ENCODE results near the gene CDH23. TPM values are rescaled to one million over a fixed set of nuclear protein-coding genes. Genes with fewer than 3 reads are reported as not detected.

CDH23 gene
- polyA plus RNA-seq, 4 donors, result 0.60 to 2.9 (median 1.5) TPM

GRCh38 chr10:71478813-71479365 lies 82.2 kb downstream of the CDH23 start:
- no peak for DNase-seq (ENCODE audit: low read depth in 4 of 4, low spot score in 3 of 4)

GRCh38 chr10:71479831-71480230 lies 83.1 kb downstream of the CDH23 start:
- DNase-seq (ENCODE audit: low read depth in 4 of 4, low spot score in 3 of 4), result no peak

DNA sequence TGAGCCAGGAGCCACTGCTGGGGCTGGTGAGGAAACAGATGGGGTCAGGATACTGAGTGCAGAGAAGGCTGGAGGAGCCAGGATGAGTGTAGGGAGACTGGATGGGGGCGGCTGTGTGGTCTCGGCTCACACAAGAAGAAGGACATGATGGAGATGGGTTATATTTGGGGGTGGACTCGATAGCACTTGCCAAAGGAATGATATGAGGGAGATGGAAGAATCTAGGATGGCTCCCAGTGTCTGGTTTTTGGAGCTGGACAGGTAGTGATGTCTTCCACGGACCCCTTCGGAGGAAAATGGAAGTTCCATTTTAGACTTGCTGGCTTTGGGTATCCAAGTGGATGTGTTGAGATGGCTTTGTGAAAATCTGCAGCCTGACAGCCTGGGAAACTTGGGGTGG lies 83.9 kb downstream of the CDH23 start:
- no peak for DNase-seq (ENCODE audit: low read depth in 4 of 4, low spot score in 3 of 4)

DNA sequence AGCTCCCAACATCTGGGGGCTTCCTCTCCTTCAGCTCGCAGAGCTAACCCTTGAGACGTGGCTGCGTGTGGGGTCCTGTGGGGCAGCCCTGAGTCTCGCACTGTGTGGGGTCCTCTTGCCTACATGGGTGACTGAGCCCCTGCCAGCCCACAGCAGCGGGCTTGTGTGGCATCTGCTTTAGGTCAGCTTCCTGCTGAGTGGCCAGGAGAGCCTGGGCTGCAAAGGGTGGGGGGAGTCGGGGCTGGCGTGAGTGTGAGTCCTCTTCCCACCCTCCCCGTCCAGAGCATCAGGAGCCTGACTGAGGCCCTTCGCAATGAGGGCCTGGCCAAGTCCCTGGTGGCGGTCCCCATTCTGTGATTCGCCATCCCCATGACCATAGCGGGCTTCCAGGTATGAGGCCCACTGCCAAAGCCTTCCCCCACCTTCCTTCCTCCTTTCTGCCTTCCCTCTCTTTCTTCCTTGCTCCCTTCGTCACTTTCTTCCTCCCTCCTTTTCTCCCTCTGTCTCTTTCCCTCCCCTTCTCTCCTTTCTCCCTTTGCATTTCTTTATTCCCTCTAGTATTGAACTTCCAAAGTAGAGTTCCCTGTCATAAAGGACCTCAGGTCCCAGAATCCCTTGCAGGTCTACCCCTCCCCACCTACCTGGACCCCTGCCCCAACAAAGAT lies 85.2 kb downstream of the CDH23 start:
- no peak for DNase-seq (ENCODE audit: low read depth in 4 of 4, low spot score in 3 of 4)

DNA sequence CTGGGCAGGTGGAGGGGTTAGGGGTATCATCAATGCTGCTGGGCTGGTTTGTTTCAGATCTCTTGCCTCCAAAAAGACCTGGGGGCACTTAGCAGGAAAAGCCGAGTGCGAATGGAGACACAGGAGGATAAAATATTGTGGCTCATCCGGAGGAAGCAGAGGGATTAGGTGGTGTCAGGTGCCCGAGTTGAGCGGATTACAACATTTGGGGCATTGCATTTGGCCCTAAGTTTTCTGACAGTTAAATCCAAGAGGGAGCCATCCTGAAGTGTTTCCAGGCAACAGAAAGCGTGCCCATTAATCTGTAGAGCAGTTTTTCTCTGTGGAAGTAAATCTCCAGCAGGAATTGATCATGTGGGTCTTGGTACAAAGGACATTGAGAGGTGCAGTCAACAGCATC lies 85.9 kb downstream of the CDH23 start:
- DNase-seq (ENCODE audit: low read depth in 4 of 4, low spot score in 3 of 4), result no peak

GRCh38 chr10:71483135-71483534 lies 86.4 kb downstream of the CDH23 start:
- DNase-seq (ENCODE audit: low read depth in 4 of 4, low spot score in 3 of 4), result no peak

DNA sequence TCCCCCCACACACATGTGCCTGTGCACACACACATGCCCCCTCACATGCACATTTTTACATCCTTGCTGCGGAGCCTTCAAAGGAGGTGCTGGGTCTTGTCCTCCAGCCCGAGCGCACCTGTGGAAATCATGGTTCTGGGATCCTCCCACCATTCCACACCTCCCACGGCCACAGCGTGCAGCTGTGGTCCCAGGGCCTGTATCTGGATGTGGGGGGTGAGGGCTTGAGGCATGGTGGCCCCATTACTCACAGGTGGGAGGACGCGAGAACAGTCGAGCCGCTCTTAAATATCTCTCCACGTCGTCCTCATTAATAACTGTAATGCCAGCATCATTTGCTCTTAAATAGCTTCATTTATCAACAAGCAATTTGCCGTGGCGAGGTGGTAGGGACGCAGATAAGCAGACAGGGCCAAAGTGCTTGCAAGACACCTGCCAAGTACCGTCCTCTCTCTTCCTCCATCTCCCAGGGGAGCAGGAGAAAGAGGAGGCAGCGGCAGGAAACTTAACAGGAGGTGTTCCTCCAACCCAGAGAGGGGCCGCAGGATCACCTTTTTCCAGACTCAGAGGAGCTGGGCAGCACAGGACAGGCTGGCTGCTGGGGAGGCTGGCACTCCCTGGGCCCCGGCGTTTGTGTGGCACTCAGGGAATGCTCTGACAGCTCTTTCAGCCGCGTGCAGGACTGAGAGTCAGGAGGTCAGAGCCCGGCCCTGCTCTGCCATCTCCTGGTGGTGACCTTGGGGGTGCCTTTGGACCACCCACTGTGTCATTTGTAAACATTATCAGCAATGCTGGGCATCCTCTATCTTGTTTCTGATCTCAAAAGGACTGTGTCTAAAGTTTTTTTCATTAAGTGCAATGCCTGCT lies 87.4 kb downstream of the CDH23 start:
- DNase-seq (ENCODE audit: low read depth in 4 of 4, low spot score in 3 of 4), result no peak

GRCh38 chr10:71486484-71487114 lies 89.9 kb downstream of the CDH23 start:
- no peak for DNase-seq (ENCODE audit: low read depth in 4 of 4, low spot score in 3 of 4)

DNA sequence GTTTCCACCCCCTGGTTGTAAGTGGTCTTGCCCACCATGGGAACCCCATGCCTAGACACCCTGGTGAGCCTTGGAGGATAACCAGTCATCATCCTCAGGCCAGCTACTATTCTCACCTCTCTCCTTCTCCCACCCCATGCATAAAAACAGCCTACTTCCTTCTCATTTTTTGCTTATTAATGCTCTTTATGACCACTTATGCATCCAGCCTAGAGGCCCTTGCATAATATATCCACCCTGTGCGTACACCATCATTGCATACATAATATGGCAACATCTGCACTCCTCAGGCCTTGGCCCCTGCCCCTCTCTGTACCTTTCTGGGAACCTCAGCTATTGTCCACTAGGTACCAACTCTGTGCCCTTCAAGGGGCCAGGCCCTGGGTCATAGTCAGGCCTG lies 91.0 kb downstream of the CDH23 start:
- DNase-seq (ENCODE audit: low read depth in 4 of 4, low spot score in 3 of 4), result no peak

DNA sequence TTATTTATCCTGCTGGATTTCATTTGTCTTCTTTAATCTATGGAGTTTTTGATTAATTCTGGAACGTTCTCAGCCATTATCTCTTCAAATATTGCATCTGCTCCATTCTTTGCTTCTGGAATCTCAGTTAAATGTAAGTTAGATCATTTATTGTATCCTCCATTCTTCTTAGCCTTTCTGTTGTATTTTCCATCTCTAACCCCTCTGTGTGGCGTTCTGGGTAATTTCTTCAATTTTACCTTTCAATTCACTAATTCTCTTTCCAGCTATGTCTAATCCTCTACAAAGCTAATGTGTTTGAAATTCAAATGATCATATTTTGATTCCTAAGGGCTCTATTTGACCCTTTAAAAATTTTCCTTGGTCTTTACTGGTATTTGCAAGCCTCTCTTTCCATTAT lies 92.4 kb downstream of the CDH23 start:
- no peak for DNase-seq (ENCODE audit: low read depth in 4 of 4, low spot score in 3 of 4)

- no peak for DNase-seq (ENCODE audit: low read depth in 4 of 4, low spot score in 3 of 4)
These were observed 96.2 kb downstream of the CDH23 start for GRCh38 chr10:71492872-71493271.

DNA sequence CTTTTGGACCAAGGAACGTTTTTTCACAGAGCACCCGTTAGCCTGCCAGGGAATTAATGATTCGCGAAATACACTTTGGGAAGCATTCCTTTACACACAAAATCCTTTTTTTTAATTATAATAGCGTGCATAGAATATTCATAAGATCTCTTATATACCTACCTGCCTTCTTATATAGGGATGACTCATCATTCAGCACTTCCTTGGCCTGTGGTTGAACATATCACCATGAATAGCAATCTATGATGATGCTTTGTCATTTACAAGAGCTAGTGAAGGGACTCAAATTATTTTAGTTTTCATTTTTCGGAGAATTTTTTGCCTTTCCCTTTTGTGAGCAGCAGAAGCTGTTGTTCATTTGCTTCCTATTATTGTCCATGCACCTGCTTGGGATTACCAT lies 97.0 kb downstream of the CDH23 start:
- DNase-seq (ENCODE audit: low read depth in 4 of 4, low spot score in 3 of 4), result no peak

GRCh38 chr10:71494476-71494875 lies 97.8 kb downstream of the CDH23 start:
- no peak for DNase-seq (ENCODE audit: low read depth in 4 of 4, low spot score in 3 of 4)

GRCh38 chr10:71494980-71495381 lies 98.3 kb downstream of the CDH23 start:
- no peak for DNase-seq (ENCODE audit: low read depth in 4 of 4, low spot score in 3 of 4)

- no peak for DNase-seq (ENCODE audit: low read depth in 4 of 4, low spot score in 3 of 4)
These were observed 100.4 kb downstream of the CDH23 start for GRCh38 chr10:71496927-71497762.

- no peak for DNase-seq (ENCODE audit: low read depth in 4 of 4, low spot score in 3 of 4)
These were observed 101.1 kb downstream of the CDH23 start for GRCh38 chr10:71497763-71498326.

DNA sequence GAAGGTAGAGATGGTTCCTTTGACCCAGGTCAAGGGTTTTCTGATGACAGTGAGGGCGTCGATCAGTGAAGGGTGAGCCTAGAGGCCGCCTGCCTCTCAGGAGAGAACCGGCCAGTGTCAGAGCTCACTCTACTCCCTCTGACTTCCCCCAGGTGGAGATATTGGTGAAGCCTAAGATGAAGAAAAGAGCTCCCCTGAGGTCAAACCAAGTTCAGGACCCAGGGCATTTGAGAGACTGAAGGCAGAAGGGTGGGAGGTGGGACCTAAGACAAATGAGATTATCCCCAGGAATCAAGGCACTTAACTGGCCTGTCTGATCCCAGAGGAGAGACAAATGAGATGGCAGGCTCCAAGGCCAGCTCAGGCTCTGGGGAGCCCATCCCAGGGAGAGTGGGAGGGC lies 104.7 kb downstream of the CDH23 start:
- no peak for DNase-seq (ENCODE audit: low read depth in 4 of 4, low spot score in 3 of 4)

GRCh38 chr10:71502190-71502589 lies 105.5 kb downstream of the CDH23 start:
- no peak for DNase-seq (ENCODE audit: low read depth in 4 of 4, low spot score in 3 of 4)

DNA sequence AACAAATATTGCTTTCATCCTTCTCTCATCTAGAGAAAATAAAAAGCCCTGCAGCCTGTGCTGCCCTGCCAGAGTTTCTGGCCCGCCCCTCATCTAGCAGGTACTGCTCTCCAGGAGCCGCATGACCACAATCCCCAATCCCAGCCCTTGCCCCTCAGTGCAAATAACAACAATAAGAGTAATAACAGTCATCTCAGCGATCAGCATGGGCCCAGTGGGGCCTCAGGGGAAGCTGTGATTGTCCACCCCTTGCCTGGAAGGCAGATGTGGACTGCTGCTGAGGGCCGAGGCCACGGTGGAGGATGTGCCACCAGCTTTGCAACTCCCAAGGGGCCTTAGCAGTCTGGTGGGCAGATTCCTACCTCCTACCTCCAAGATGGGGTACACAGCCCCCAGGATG lies 106.1 kb downstream of the CDH23 start:
- DNase-seq (ENCODE audit: low read depth in 4 of 4, low spot score in 3 of 4), result no peak

GRCh38 chr10:71504168-71504567 lies 107.4 kb downstream of the CDH23 start:
- DNase-seq (ENCODE audit: low read depth in 4 of 4, low spot score in 3 of 4), result no peak
